Ovary (tissue), 3 donors: ENCODE results near the gene COL11A2.

Experiments
- CTCF ChIP-seq, 3 donors: fragments of 450-650 bp in 2 of 3; fragments of 200-600 bp in 1 of 3; IDR thresholded peaks; one replicate each; pipeline versions ENCODE4 v1.5.1 to v1.8.0; 2016 to 2022; ENCODE audit warnings: antibody characterized with exemption in 3 of 3, mild to moderate bottlenecking in 1 of 3
- EP300 ChIP-seq: sonication (generic); formaldehyde crosslinking; IDR thresholded peaks from one replicate; pipeline ENCODE4 v1.6.1; 2017; ENCODE audit warnings: antibody characterized with exemption
- donor health status: DM: no; HTN: no; CAD: no.

DNA sequence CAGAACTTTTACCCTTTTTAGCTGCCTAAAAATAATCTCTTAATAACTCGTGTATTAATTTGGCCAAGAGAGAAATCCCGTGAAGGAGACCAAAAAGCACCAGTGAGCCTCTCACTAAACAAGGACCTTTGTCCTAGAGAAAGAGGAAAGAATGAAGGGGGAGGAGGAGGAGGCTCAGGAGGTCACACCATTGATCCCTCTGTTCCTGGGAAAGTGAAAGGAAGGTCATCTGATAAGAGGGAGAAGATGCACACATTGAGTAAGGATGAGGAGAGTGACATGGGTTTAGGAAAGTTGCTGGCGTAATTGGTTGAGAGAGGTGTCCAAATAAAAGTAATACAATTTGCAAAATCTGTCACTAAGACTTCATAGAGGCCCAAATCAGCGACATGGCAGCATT lies 67.3 kb downstream of the COL11A2 start:
- TF ChIP-seq CTCF (IDR thresholded peaks at IDR 0.05) (no peak), EP300 (no peak)
